SKM-1 (cell line): Measurements from ENCODE around the gene SETDB1.
"Not testable (repeated sequence)": the region's sequence is repeated elsewhere in the genome, so short reads cannot be mapped to it uniquely, and the experiment has no call there.

Experiments used
- DNase-seq: peaks from one replicate; lab custom pipeline; 2025; ENCODE audit not compliant: unreplicated experiment; lab: John Stamatoyannopoulos, UW

SETDB1 gene

GRCh38 chr1:150928775-150929174 lies 2.6 kb downstream of the SETDB1 start:
- not testable (repeated sequence) for DNase-seq

GRCh38 chr1:150931773-150932172 lies 5.6 kb downstream of the SETDB1 start:
- no peak for DNase-seq

- no peak for DNase-seq
Observed at GRCh38 chr1:150944856-150945255, 18.7 kb downstream of the SETDB1 start.

GRCh38 chr1:150954708-150955107 lies 28.5 kb downstream of the SETDB1 start:
- DNase-seq, result no peak

GRCh38 chr1:150955280-150955679 lies 29.1 kb downstream of the SETDB1 start:
- DNase-seq, result no peak

GRCh38 chr1:150957666-150958065 lies 31.5 kb downstream of the SETDB1 start:
- no peak for DNase-seq

GRCh38 chr1:150960646-150961045 lies 34.5 kb downstream of the SETDB1 start:
- DNase-seq, result no peak

GRCh38 chr1:150961756-150962155 lies 35.6 kb downstream of the SETDB1 start:
- DNase-seq, result no peak

GRCh38 chr1:150963321-150964163 lies 37.4 kb downstream of the SETDB1 start:
- DNase-seq, result no peak

- DNase-seq, result no peak
Observed at GRCh38 chr1:150964164-150964489, 38.0 kb downstream of the SETDB1 start.

GRCh38 chr1:150965605-150966004 lies 39.4 kb downstream of the SETDB1 start:
- no peak for DNase-seq

GRCh38 chr1:150966011-150966410 lies 39.8 kb downstream of the SETDB1 start:
- no peak for DNase-seq

GRCh38 chr1:150967936-150968335 lies 41.8 kb downstream of the SETDB1 start:
- no peak for DNase-seq

GRCh38 chr1:150968491-150968890 lies 42.3 kb downstream of the SETDB1 start:
- no peak for DNase-seq

GRCh38 chr1:150969626-150970025 lies 43.5 kb downstream of the SETDB1 start:
- DNase-seq, result no peak

- no peak for DNase-seq
Observed at GRCh38 chr1:150970808-150971582, 44.8 kb downstream of the SETDB1 start.

- DNase-seq, result no peak
Observed at GRCh38 chr1:150971583-150972416, 45.6 kb downstream of the SETDB1 start.

GRCh38 chr1:150972417-150972940 lies 46.3 kb downstream of the SETDB1 start:
- no peak for DNase-seq

- no peak for DNase-seq
Observed at GRCh38 chr1:150973258-150973835, 47.2 kb downstream of the SETDB1 start.

GRCh38 chr1:150973836-150974579 lies 47.8 kb downstream of the SETDB1 start:
- no peak for DNase-seq
